ENCODE results near the gene KRT82. TPM values are rescaled to one million over a fixed set of nuclear protein-coding genes. Genes with fewer than 3 reads are reported as not detected.

KRT82 gene
- total and polyA plus RNA-seq, 2 of the 8 experiments (the other 6 are each of a cell fraction or from before 2014, with no cell fraction given), result not detected

DNA sequence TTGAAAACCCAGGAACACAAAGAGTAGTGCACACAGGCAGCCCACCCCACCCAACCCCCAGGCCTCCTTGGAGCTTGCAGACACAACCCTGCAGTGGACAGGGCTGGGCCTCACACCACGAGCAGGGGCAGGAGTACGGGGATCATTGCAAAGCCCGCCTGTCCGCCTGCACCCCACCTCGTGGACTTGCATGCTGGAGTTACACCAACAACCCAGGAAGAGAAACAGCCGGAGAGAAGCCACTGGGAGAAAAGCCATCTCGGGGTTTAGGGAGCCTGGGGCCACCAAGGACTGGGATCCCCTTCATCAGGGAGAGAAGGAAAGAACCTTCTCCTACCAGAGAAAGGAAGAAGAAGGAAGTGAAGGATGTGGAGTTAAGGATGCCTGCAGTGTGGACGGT, 28.9 kb downstream of the KRT82 start:
- H3K36me3 ChIP-seq (ENCODE audit: control insufficient read depth in 2 of 4, insufficient read depth in 4 of 4, low read length in 3 of 4), result no peaks in the 10 kb centered on the region
- TF ChIP-seq SIRT6 (IDR thresholded peaks at IDR 0.05; ENCODE audit: low read length) (no peak), CBX5 (IDR thresholded peaks at IDR 0.05; ENCODE audit: low read depth, low read length) (no peak), MAFK (IDR thresholded peaks at IDR 0.05; ENCODE audit: low read depth, low read length) (no peak), GTF2F1 (IDR thresholded peaks at IDR 0.05; ENCODE audit: borderline replicate concordance, low read depth, low read length) (no peak), SUZ12 (IDR thresholded peaks at IDR 0.05; ENCODE audit: low read length) (no peak), KDM1A (IDR thresholded peaks at IDR 0.05; ENCODE audit: borderline replicate concordance, low read length) (no peak), SP2 (IDR thresholded peaks at IDR 0.05; ENCODE audit: low read length) (no peak), CHD2 (IDR thresholded peaks at IDR 0.05; ENCODE audit: low read length) (no peak), KDM5A (IDR thresholded peaks at IDR 0.05; ENCODE audit: low read length) (no peak), CHD1 (IDR thresholded peaks at IDR 0.05; ENCODE audit: low read depth, low read length) (no peak), CTBP2 (IDR thresholded peaks at IDR 0.05; ENCODE audit: borderline replicate concordance, insufficient read depth, insufficient read length, low read length) (no peak), TAF1 (IDR thresholded peaks at IDR 0.05; ENCODE audit: low read depth, low read length) (no peak)
- DNase-seq (ENCODE audit: low read depth in 1 of 2, low spot score in 2 of 2) (no peak), FAIRE-seq (no peak)
- no peak overlapping the region for H2BK20ac ChIP-seq (ENCODE audit: low read length)
- no peaks in the 10 kb centered on the region for H3K79me1 ChIP-seq (ENCODE audit: low read depth, low read length)
- no peak overlapping the region for H3K4me2 ChIP-seq (ENCODE audit: insufficient read depth in 1 of 2, low read depth in 2 of 2, low read length in 2 of 2)
- no peak overlapping the region for H4K8ac ChIP-seq (ENCODE audit: extremely low read depth, insufficient read depth, low read length)
- H3K18ac ChIP-seq (ENCODE audit: extremely low read depth, low read length), result no peak overlapping the region
- H3K27me3 ChIP-seq (replicated peaks in 1 of 4; ENCODE audit: control insufficient read depth in 3 of 4, extremely low read depth in 1 of 4, insufficient read depth in 3 of 4, low read length in 3 of 4), result no peaks in the 10 kb centered on the region
- no peak overlapping the region for H3K56ac ChIP-seq (replicated peaks; ENCODE audit: insufficient read length, low read depth, low read length)
- no peak overlapping the region for H4K91ac ChIP-seq (replicated peaks; ENCODE audit: insufficient read length, low read length)
- no peak overlapping the region for H2AK5ac ChIP-seq (ENCODE audit: low read depth, low read length)
- no peak overlapping the region for H3K23ac ChIP-seq (ENCODE audit: insufficient read length)
- H2BK12ac ChIP-seq (ENCODE audit: low read depth, low read length), result no peak overlapping the region
- no peak overlapping the region for H2BK15ac ChIP-seq (ENCODE audit: low read length)
- no peaks in the 10 kb centered on the region for H4K20me1 ChIP-seq (replicated peaks in 1 of 2; ENCODE audit: control insufficient read depth in 1 of 2, insufficient read depth in 2 of 2, low read length in 2 of 2)
- H3K79me2 ChIP-seq (ENCODE audit: control insufficient read depth in 1 of 2, insufficient read depth in 2 of 2, low read length in 2 of 2), result no peaks in the 10 kb centered on the region
- no peak overlapping the region for H3K4me3 ChIP-seq (ENCODE audit: extremely low read depth in 1 of 4, insufficient read depth in 2 of 4, low read depth in 3 of 4, low read length in 4 of 4)
- ChIA-PET POLR2A (ENCODE audit: partially characterized antibody) (no interaction called here), CTCF (ENCODE audit: partially characterized antibody) (interaction anchor here (0.8 to 7.8 kb wide), 10 partner anchors 8 to 603 kb away, joined by 3 to 112 read pairs (median 6); partner anchors contain the start of gene KRT84)
- H2BK5ac ChIP-seq (ENCODE audit: low read depth, low read length), result no peak overlapping the region
- H2AFZ ChIP-seq (ENCODE audit: low read length), result no peak overlapping the region
- H3K14ac ChIP-seq (ENCODE audit: insufficient read length), result no peak overlapping the region
- H2BK120ac ChIP-seq (replicated peaks; ENCODE audit: low read depth, low read length), result no peak overlapping the region
- 95% methylated on average over 8 of the region's 8 CpGs; no CpG with 5 or more reads in 1 of the 2 experiments for WGBS, 2 experiments (ENCODE audit: extremely low coverage in 1 of 2, insufficient coverage in 1 of 2, insufficient read length in 1 of 2, insufficient replicate concordance in 2 of 2, low coverage in 1 of 2, low lambda C conversion rate in 2 of 2, missing lambda C conversion rate in 1 of 2)
- H3K9me3 ChIP-seq (ENCODE audit: insufficient read depth in 2 of 2, low read depth in 1 of 2, low read length in 1 of 2), result no peaks in the 10 kb centered on the region
- H3K4me1 ChIP-seq (replicated peaks in 1 of 4; ENCODE audit: control insufficient read depth in 3 of 4, insufficient read depth in 4 of 4, low read length in 3 of 4), result no peaks in the 10 kb centered on the region
- H3K23me2 ChIP-seq (ENCODE audit: low read depth, low read length), result no peaks in the 10 kb centered on the region
- no peak overlapping the region for H3K4ac ChIP-seq (replicated peaks; ENCODE audit: insufficient read length, low read depth, low read length)
- no peak overlapping the region for H4K5ac ChIP-seq (ENCODE audit: insufficient read length, low read depth, low read length)
- H3K9ac ChIP-seq (replicated peaks in 1 of 4; ENCODE audit: extremely low read depth in 1 of 4, low read depth in 3 of 4, low read length in 3 of 4), result no peak overlapping the region
- no peak overlapping the region for H3K27ac ChIP-seq (ENCODE audit: low read depth, low read length)
